HL-60 (cell line): ENCODE data around the gene GPX1.

ENCODE experiments used
- DNase-seq, 2 experiments: peaks; one replicate each; pipeline ENCODE4 v3.0.0-alpha.2; 2010 to 2020; ENCODE audit warnings: low read depth in 1 of 2, low spot score in 1 of 2
- H3K27ac ChIP-seq: fragments of 250-450 bp; sonication (Bioruptor Pico); replicated peaks from 2 replicates; pipeline ENCODE4 v1.5.1; 2020; ENCODE audit warnings: mild to moderate bottlenecking, moderate library complexity
- H3K27me3 ChIP-seq: fragments of 250-450 bp; sonication (Bioruptor Pico); 2 replicates; pipeline ENCODE4 v1.5.1; 2021; ENCODE audit warnings: mild to moderate bottlenecking, moderate library complexity; ENCODE audit not compliant: insufficient read depth, poor library complexity, severe bottlenecking
- H3K4me3 ChIP-seq: replicated peaks from 2 replicates; pipeline ENCODE4 v1.5.1; 2011; ENCODE audit warnings: mild to moderate bottlenecking, control low read depth, low read length; ENCODE audit not compliant: insufficient read depth
- CTCF ChIP-seq: IDR thresholded peaks from one replicate; pipeline ENCODE4 v1.5.1; 2011; ENCODE audit warnings: low read length, control low read depth, inconsistent platforms; ENCODE audit not compliant: insufficient read depth
- GABPA ChIP-seq: IDR thresholded peaks from 2 replicates; pipeline ENCODE4 v1.6.1; 2012; ENCODE audit warnings: low read depth
- POLR2AphosphoS5 ChIP-seq: IDR thresholded peaks from 2 replicates; pipeline ENCODE4 v1.6.1; 2012; ENCODE audit warnings: low read depth
- REST ChIP-seq: IDR thresholded peaks from 2 replicates; pipeline ENCODE4 v1.6.1; 2012; ENCODE audit warnings: low read depth; ENCODE audit not compliant: insufficient replicate concordance
- SPI1 ChIP-seq: IDR thresholded peaks from 2 replicates; pipeline ENCODE4 v1.6.1; 2012; ENCODE audit warnings: low read depth, mild to moderate bottlenecking, borderline replicate concordance

GPX1 gene

GRCh38 chr3:49313896-49314688 lies 44.1 kb downstream of the GPX1 start:
- H3K27me3 ChIP-seq = no peaks in the 10 kb centered on the region
- no peak for DNase-seq
- TF ChIP-seq POLR2AphosphoS5 (no peak; the same call in 1 of the 2 replicates), REST (no peak), GABPA (no peak), SPI1 (no peak), CTCF (no peak)
- H3K4me3 ChIP-seq = no peak overlapping the region
- H3K27ac ChIP-seq = no peak overlapping the region

GRCh38 chr3:49311283-49311682 lies 46.9 kb downstream of the GPX1 start:
- Histone ChIP-seq H3K4me3 (no peak overlapping the region), H3K27ac (no peak overlapping the region), H3K27me3 (no peaks in the 10 kb centered on the region)
- TF ChIP-seq POLR2AphosphoS5 (no peak), GABPA (no peak), REST (no peak), SPI1 (no peak), CTCF (no peak)
- no peak for DNase-seq

- Histone ChIP-seq H3K27ac (no peak overlapping the region), H3K4me3 (no peak overlapping the region), H3K27me3 (no peaks in the 10 kb centered on the region)
- DNase-seq = no peak
- TF ChIP-seq REST = no peak
- TF ChIP-seq SPI1 = no peak
Measured at GRCh38 chr3:49310677-49311076, 47.5 kb downstream of the GPX1 start.
